IPS-18a (cell line): Measurements from ENCODE around the gene ZNF490.
"Not testable (repeated sequence)": the region's sequence is repeated elsewhere in the genome, so short reads cannot be mapped to it uniquely, and the experiment has no call there.

Experiments
- H3K27ac ChIP-seq: one replicate; pipeline ENCODE4 v1.5.1; 2013; ENCODE audit warnings: low read length
- H3K27me3 ChIP-seq: one replicate; pipeline ENCODE4 v1.6.1; 2013; ENCODE audit warnings: mild to moderate bottlenecking, low read length; ENCODE audit not compliant: control insufficient read depth, insufficient read depth
- H3K36me3 ChIP-seq: one replicate; pipeline ENCODE4 v1.6.1; 2013; ENCODE audit warnings: low read depth, low read length; ENCODE audit not compliant: control insufficient read depth
- H3K4me1 ChIP-seq: one replicate; pipeline ENCODE4 v1.6.1; 2013; ENCODE audit warnings: low read depth, low read length; ENCODE audit not compliant: control insufficient read depth
- H3K4me3 ChIP-seq: one replicate; pipeline ENCODE4 v1.5.1; 2013; ENCODE audit warnings: low read length
- H3K9ac ChIP-seq: one replicate; pipeline ENCODE4 v1.6.1; 2013; ENCODE audit warnings: mild to moderate bottlenecking, low read length, moderate library complexity
- H3K9me3 ChIP-seq: one replicate; pipeline ENCODE4 v1.6.1; 2013; ENCODE audit warnings: low read depth, low read length; ENCODE audit not compliant: control insufficient read depth

ZNF490 gene

DNA sequence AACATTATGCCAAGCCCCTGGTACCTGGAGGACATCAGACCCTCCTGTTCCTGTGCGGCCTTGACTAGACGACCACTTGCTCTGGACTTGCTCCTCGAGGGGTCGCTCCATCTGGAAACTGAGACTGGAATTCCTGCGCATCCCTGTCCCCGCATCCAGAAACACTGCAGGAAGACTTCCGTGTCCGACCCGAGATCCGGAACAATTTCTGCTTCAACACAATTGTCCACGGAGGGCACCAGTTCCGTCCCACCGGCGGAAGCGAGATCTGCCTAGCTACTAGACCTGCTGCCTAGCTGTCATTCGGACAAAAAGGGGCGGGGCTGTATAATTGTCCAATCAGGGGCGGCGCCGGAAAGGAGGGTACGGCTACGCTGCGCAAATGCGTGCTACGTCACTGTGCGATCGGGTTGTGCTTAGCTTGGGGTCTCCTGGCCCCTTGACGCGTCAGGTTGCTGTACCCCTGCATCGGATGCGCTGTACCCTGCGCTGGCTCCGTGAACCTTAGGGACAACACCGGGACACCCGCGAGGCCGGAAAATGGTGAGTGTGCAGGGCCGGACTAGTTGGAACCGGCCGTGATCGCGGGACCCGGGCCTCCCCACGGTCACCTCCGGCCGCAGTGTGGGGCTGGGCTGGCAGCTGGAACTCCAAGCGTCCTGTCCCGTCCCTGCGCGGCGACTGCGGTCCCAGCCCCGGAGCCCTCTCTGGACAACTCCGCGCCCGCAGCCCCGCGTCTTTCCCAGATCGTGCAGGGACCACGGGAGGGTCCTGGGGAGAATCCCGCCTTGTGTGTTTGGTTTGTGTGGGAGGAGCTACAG is at the start of gene ZNF490, which contains the start of gene ZNF791:
Gene ZNF490 (minus strand): TSS at position 274 of the 821 bp plus-strand sequence. CDS start 133 bp downstream, at position 141.
Gene ZNF791 (plus strand): TSS at position 381 of the 821 bp plus-strand sequence. CDS start 160 bp downstream, at position 541.
- H3K36me3 ChIP-seq, result peaks cover 7% of the 10 kb centered on the region
- H3K9ac ChIP-seq, result peak within 1 kb of the TSS; percentile 91
- H3K9me3 ChIP-seq, result no peaks in the 10 kb centered on the region
- H3K4me3 ChIP-seq, result peak within 1 kb of the TSS; percentile 98
- H3K27ac ChIP-seq, result peak within 1 kb of the TSS; percentile 64
- no peaks in the 10 kb centered on the region for H3K27me3 ChIP-seq
- peaks cover 4% of the 10 kb centered on the region for H3K4me1 ChIP-seq

GRCh38 chr19:12657966-12658365 is 47.4 kb upstream of the ZNF490 start:
- H3K36me3 ChIP-seq, result peaks cover 9% of the 10 kb centered on the region
- H3K4me3 ChIP-seq, result no peak overlapping the region
- no peaks in the 10 kb centered on the region for H3K9me3 ChIP-seq
- H3K9ac ChIP-seq, result no peak overlapping the region
- no peaks in the 10 kb centered on the region for H3K4me1 ChIP-seq
- no peak overlapping the region for H3K27ac ChIP-seq
- no peaks in the 10 kb centered on the region for H3K27me3 ChIP-seq

GRCh38 chr19:12656899-12657571 is 46.4 kb upstream of the ZNF490 start:
- peaks cover 9% of the 10 kb centered on the region for H3K36me3 ChIP-seq
- no peak overlapping the region for H3K27ac ChIP-seq
- H3K27me3 ChIP-seq, result no peaks in the 10 kb centered on the region
- no peak overlapping the region for H3K9ac ChIP-seq
- no peaks in the 10 kb centered on the region for H3K4me1 ChIP-seq
- no peak overlapping the region for H3K4me3 ChIP-seq
- H3K9me3 ChIP-seq, result no peaks in the 10 kb centered on the region

GRCh38 chr19:12655546-12655945 is 44.9 kb upstream of the ZNF490 start:
- peaks cover 3% of the 10 kb centered on the region for H3K36me3 ChIP-seq
- no peaks in the 10 kb centered on the region for H3K4me1 ChIP-seq
- H3K27ac ChIP-seq, result no peak overlapping the region
- H3K4me3 ChIP-seq, result no peak overlapping the region
- no peaks in the 10 kb centered on the region for H3K9me3 ChIP-seq
- no peak overlapping the region for H3K9ac ChIP-seq
- H3K27me3 ChIP-seq, result no peaks in the 10 kb centered on the region

DNA sequence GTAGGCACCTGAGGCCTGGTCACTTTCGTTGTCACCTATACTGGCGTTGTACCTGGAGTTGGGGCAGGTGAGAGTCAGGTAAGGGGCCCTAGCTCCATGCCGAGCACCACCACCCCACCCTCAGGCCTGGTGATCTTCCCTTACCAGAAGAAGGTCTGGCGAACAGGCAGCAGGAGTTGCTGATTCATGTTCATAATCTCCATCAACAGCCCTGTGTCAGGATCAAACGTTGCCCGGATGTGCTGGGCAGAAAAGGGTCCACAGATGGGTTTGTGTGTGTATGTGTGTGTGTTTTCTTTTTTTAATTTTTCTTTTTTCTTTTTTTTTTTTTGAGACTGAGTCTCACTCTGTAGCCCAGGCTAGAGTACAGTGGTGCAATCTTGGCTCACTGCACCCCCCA is 41.6 kb upstream of the ZNF490 start:
- Histone ChIP-seq H3K9ac (no peak overlapping the region), H3K4me3 (no peak overlapping the region), H3K27ac (no peak overlapping the region), H3K36me3 (no peaks in the 10 kb centered on the region), H3K9me3 (no peaks in the 10 kb centered on the region), H3K4me1 (no peaks in the 10 kb centered on the region), H3K27me3 (no peaks in the 10 kb centered on the region)

DNA sequence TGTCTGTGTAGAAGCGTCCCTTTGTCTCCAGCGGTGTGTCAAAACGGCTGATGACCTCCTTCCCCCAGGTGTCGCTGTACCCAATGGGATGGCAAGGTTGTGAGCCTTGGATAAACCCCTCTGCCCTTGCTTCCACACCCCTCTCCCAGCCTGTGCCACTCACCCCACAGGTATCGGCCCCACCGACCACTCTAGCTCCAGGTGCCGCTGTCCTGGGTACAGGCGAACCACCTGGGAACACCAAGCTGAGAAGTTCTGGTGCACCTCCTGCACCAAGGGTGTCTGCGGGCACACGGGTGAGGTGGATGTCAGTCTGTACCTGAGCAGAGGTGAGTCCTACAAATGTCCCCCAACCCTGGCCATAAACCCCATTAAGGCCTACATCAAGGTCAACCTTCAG is 39.3 kb upstream of the ZNF490 start:
- Histone ChIP-seq H3K4me3 (no peak overlapping the region), H3K36me3 (no peaks in the 10 kb centered on the region), H3K4me1 (no peaks in the 10 kb centered on the region), H3K9ac (no peak overlapping the region), H3K27ac (no peak overlapping the region), H3K27me3 (no peaks in the 10 kb centered on the region), H3K9me3 (no peaks in the 10 kb centered on the region)

- Histone ChIP-seq H3K4me3 (peak overlapping the region; percentile 42), H3K4me1 (no peaks in the 10 kb centered on the region), H3K36me3 (no peaks in the 10 kb centered on the region), H3K9me3 (no peaks in the 10 kb centered on the region), H3K9ac (no peak overlapping the region), H3K27me3 (no peaks in the 10 kb centered on the region), H3K27ac (no peak overlapping the region)
These were observed 37.5 kb upstream of the ZNF490 start for GRCh38 chr19:12648088-12648487.

GRCh38 chr19:12647490-12648071 is 37.0 kb upstream of the ZNF490 start:
- H3K4me1 ChIP-seq, result no peaks in the 10 kb centered on the region
- H3K9me3 ChIP-seq, result no peaks in the 10 kb centered on the region
- no peak overlapping the region for H3K27ac ChIP-seq
- H3K27me3 ChIP-seq, result no peaks in the 10 kb centered on the region
- H3K4me3 ChIP-seq, result peak overlapping the region; percentile 42
- no peak overlapping the region for H3K9ac ChIP-seq
- no peaks in the 10 kb centered on the region for H3K36me3 ChIP-seq

GRCh38 chr19:12647047-12647446 is 36.4 kb upstream of the ZNF490 start:
- no peaks in the 10 kb centered on the region for H3K9me3 ChIP-seq
- H3K27me3 ChIP-seq, result no peaks in the 10 kb centered on the region
- H3K36me3 ChIP-seq, result no peaks in the 10 kb centered on the region
- H3K27ac ChIP-seq, result no peak overlapping the region
- no peaks in the 10 kb centered on the region for H3K4me1 ChIP-seq
- no peak overlapping the region for H3K4me3 ChIP-seq
- H3K9ac ChIP-seq, result no peak overlapping the region

DNA sequence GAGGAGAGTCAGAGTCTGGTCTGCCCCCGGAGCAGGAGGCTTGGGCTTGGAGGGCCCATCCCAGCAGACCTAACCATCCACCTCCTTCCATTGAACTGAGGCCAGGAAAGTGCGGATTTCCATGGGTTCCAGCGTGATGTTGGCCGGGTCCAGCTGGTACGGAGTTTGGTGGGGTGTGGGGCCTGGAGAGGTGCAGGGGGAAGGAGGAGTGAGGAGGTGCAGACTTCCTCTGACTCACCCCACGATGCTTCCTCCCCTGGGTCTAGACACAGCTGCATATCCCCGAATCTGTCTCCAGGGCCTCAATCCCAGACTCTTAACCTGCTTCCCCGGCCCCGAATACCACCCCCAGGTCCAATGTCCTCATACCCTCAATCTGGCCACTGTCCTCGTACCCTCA is 35.9 kb upstream of the ZNF490 start:
- H3K27ac ChIP-seq, result no peak overlapping the region
- H3K4me1 ChIP-seq, result no peaks in the 10 kb centered on the region
- H3K4me3 ChIP-seq, result no peak overlapping the region
- H3K9me3 ChIP-seq, result no peaks in the 10 kb centered on the region
- H3K27me3 ChIP-seq, result no peaks in the 10 kb centered on the region
- no peaks in the 10 kb centered on the region for H3K36me3 ChIP-seq
- no peak overlapping the region for H3K9ac ChIP-seq

- H3K36me3 ChIP-seq, H3K4me1 ChIP-seq, H3K4me3 ChIP-seq, H3K9me3 ChIP-seq, H3K27ac ChIP-seq, H3K9ac ChIP-seq, H3K27me3 ChIP-seq: not testable (repeated sequence)
These were observed 33.1 kb upstream of the ZNF490 start for GRCh38 chr19:12643716-12644115.
